HEK293 (cell line): ENCODE measurements around the gene SYNPO2.

Source experiments
- CTCF ChIP-seq: fragments of 450-650 bp; formaldehyde crosslinking; IDR thresholded peaks from 2 replicates; pipeline ENCODE4 v1.5.1; 2016; ENCODE audit warnings: missing biosample characterization, missing genetic modification characterization
- REPIN1 ChIP-seq: fragments of 450-650 bp; formaldehyde crosslinking; IDR thresholded peaks from 2 replicates; pipeline ENCODE4 v1.5.1; 2017; ENCODE audit warnings: missing biosample characterization, missing genetic modification characterization, low read depth
- ZNF138 ChIP-seq: fragments of 450-650 bp; formaldehyde crosslinking; IDR thresholded peaks from 2 replicates; pipeline ENCODE4 v1.5.1; 2016; ENCODE audit warnings: missing biosample characterization, missing genetic modification characterization, borderline replicate concordance
- ZNF157 ChIP-seq: fragments of 450-650 bp; formaldehyde crosslinking; IDR thresholded peaks from 2 replicates; pipeline ENCODE4 v1.5.1; 2016; ENCODE audit warnings: missing biosample characterization, missing genetic modification characterization
- ZNF660 ChIP-seq: fragments of 450-650 bp; IDR thresholded peaks from 2 replicates; pipeline ENCODE4 v1.5.1; 2018; ENCODE audit warnings: missing biosample characterization, mild to moderate bottlenecking, missing genetic modification characterization
- ZNF785 ChIP-seq: fragments of 450-650 bp; formaldehyde crosslinking; IDR thresholded peaks from 2 replicates; pipeline ENCODE4 v1.5.1; 2016; ENCODE audit warnings: missing biosample characterization, missing genetic modification characterization
- TF ChIP-seq, protein P1 (sequence below): fragments of 450-650 bp; IDR thresholded peaks from 2 replicates; pipeline ENCODE4 v1.5.1; 2018; ENCODE audit warnings: missing biosample characterization, missing genetic modification characterization

DNA sequence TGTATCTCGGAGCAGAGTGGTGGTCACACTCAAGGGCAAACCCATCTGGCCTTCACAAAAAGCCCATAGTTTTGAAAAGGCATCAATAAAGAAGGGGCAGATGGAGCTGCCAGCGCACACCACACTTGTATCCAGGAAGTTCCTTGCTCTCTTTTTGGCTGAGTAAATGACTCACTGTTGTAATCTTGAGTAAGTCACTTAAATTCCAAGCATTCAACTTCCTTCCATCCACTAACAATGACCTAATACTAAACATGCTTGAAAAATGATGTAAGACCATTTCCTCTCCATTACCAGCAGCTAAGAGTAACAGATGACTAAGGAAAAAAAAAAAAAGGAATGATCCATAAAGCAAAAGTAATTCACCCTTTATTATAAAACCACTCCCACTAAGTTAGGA, 214.6 kb downstream of the SYNPO2 start:
- TF ChIP-seq ZNF157 (tag by site-specific recombination) (no peak), ZNF660 (tag by site-specific recombination) (peak; percentile 75), CTCF (tag by site-specific recombination) (no peak), ZNF785 (tag by site-specific recombination) (no peak), REPIN1 (no peak), ZNF138 (tag by site-specific recombination) (no peak)
- TF ChIP-seq, protein P1, sequence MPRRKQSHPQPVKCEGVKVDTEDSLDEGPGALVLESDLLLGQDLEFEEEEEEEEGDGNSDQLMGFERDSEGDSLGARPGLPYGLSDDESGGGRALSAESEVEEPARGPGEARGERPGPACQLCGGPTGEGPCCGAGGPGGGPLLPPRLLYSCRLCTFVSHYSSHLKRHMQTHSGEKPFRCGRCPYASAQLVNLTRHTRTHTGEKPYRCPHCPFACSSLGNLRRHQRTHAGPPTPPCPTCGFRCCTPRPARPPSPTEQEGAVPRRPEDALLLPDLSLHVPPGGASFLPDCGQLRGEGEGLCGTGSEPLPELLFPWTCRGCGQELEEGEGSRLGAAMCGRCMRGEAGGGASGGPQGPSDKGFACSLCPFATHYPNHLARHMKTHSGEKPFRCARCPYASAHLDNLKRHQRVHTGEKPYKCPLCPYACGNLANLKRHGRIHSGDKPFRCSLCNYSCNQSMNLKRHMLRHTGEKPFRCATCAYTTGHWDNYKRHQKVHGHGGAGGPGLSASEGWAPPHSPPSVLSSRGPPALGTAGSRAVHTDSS (tag by site-specific recombination), result no peak
